ENCODE measurements around the gene FHOD3.

The FHOD3 gene

GRCh38 chr18:36410346-36410745, 112.8 kb downstream of the FHOD3 start:
- no peak for DNase-seq (ENCODE audit: low read depth)
- TF ChIP-seq CTCF (conservative IDR thresholded peaks at IDR 0.05; ENCODE audit: low read length), result no peak

GRCh38 chr18:36411745-36412168, 114.2 kb downstream of the FHOD3 start:
- TF ChIP-seq CTCF (conservative IDR thresholded peaks at IDR 0.05; ENCODE audit: low read length), result peak; percentile 47
- no peak for DNase-seq (ENCODE audit: low read depth)
- no peak overlapping the region for H3K4me3 ChIP-seq (ENCODE audit: low read length)

More at GRCh38 chr18:36410346-36410745, 112.8 kb downstream of the FHOD3 start:
- H3K4me3 ChIP-seq (ENCODE audit: low read length), result no peak overlapping the region

- peak; percentile 48 for TF ChIP-seq CTCF (conservative IDR thresholded peaks at IDR 0.05; ENCODE audit: low read length)
- no peak for DNase-seq (ENCODE audit: low read depth)
- H3K4me3 ChIP-seq (ENCODE audit: low read length), result no peak overlapping the region
Observed at GRCh38 chr18:36412778-36413177, 115.3 kb downstream of the FHOD3 start.

DNA sequence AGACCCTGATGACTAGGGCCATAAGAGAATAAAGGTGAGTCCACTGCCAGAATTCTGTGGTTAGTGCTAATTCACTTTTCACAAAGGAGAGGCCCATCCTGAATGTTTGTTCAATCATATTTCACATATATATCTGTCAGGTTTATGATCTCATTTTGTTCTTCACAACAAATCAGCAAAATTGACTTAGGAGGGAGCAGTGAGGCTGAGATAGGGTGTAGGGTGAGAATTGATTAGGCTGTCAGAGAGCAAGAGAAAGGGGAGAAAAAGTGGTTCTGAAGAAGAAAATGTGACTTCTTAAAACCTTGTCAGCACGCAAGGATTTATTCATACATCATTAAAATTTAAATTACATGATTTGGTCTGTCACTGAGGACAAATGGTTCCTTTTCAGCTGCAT, 117.7 kb downstream of the FHOD3 start:
- DNase-seq (ENCODE audit: low read depth), result no peak
- no peak overlapping the region for H3K4me3 ChIP-seq (ENCODE audit: low read length)
- no peak for TF ChIP-seq CTCF (conservative IDR thresholded peaks at IDR 0.05; ENCODE audit: low read length)

DNA sequence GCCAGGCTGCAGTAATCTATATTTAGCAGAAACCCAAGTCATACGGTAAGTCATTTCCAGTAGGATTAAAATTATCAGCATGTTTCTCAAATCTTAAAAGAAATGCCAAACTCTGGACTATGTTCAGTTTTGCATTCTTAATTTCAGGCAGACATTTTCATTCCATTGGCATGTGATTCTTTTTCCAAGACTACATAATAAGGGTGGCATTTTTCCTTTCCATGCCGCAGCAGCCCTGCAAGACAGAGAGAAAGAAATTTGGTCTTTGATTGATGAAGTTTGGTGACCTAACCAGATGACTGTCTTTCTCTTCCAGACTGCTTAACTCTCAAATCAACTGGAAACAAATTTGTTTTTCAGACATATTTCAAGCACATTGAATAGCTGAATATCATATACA, 118.1 kb downstream of the FHOD3 start:
- no peak overlapping the region for H3K4me3 ChIP-seq (ENCODE audit: low read length)
- peak; percentile 79 for DNase-seq (ENCODE audit: low read depth)
- TF ChIP-seq CTCF (conservative IDR thresholded peaks at IDR 0.05; ENCODE audit: low read length), result no peak

DNA sequence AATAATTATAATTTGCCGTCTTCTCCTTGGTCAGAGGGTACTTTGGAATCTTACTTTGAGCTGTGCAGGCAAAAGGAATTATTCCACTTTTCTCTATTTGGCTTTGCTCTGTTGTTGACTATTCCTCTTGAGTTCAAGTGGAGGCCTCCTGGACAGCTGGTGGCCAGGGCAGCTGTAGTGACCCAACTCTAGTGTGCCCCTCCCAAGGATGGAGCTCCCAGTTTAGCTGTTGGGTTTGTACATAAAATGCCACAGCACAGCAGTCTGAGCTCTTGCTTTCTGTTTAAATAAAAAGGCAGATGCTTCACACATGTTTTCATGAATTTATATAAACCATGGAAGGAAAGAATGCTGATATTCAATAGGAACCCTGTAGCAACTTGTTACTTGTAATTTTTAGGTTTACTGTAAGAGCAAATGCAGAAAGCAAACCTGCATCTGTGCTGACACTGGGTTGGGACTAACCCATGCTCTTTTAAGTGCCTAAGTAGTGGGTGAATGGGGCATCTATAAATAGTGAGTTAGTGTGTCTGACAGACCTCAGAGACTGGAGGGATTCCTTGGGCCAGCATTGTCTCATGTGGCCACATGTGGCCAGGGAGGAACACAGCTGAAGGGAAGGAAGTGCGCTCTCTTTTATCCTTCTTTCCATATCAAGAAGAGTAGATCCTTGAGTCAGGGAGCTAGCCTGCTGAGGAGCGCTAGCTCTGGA, 121.8 kb downstream of the FHOD3 start:
- H3K4me3 ChIP-seq (ENCODE audit: low read length), result no peak overlapping the region
- peak; percentile 77 for DNase-seq (ENCODE audit: low read depth)
- no peak for TF ChIP-seq CTCF (conservative IDR thresholded peaks at IDR 0.05; ENCODE audit: low read length)

DNA sequence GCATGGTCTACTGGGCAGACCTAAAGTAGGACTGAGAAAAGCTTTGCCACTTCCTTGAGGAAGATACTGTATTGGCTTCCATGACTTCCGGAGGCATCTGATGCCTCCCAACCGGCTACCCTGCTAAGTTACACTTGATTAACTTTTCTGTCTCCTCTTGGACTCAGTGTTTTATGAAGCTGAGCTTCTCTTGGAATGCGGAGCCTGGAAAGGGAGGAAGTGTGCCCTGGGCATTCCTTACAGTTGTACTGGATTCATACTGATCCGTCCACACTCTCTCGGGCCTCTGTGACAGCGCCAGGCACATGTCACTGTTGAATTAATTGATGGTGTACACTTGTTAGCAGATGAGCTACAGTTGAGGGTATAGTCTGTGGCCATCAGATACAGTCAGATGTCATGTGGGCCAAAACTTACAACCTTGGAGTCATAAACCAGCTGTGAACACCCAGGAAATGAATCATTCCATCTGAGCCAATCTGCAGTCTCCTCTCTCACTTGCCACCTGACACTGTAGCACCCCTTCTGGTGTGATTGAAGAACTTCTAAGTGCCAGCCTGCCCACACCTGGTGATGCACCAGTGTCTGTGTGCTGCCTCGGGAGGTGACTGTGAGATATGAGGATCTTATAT, 122.5 kb downstream of the FHOD3 start:
- no peak overlapping the region for H3K4me3 ChIP-seq (ENCODE audit: low read length)
- TF ChIP-seq CTCF (conservative IDR thresholded peaks at IDR 0.05; ENCODE audit: low read length), result peak; percentile 36
- peak; percentile 59 for DNase-seq (ENCODE audit: low read depth)
